GM12878 (cell line): ENCODE data around the gene HADHA. TPM values are rescaled to one million over a fixed set of nuclear protein-coding genes. Genes with fewer than 3 reads are reported as not detected.

Source experiments
- ATAC-seq: fragments of 200-7000 bp; cut with Tn5 transposase; 3 replicates; pipeline ENCODE4 v1.9.1; 2020; ENCODE audit warnings: mild to moderate bottlenecking, moderate library complexity
- BruUV-seq: library from RNA; stranded (reverse); fragments of 400-500 nt; replicated peaks from 2 replicates; lab custom pipeline; 2021; lab: Mats Ljungman, UMichigan
- CTCF ChIA-PET: fragments of 300-600 bp; sonication (Branson Sonifier 250); formaldehyde crosslinking; extraction: SDS; loops from one replicate; lab custom pipeline; 2021; ENCODE audit warnings: inconsistent platforms; lab: Yijun Ruan, JAX
- POLR2A ChIA-PET: fragments of 350-600 bp; formaldehyde crosslinking; extraction: SDS; loops from one replicate; lab custom pipeline; 2021; ENCODE audit warnings: inconsistent platforms; lab: Charles Lee
- RAD21 ChIA-PET: fragments of 300-600 bp; sonication (Branson Sonifier 250); formaldehyde crosslinking; loops from one replicate; lab custom pipeline; 2023; ENCODE audit warnings: antibody characterized with exemption; ENCODE audit not compliant: unreplicated experiment; lab: Charles Lee
- SMC1A ChIA-PET: fragments of 300-600 bp; sonication (Branson Sonifier 250); formaldehyde crosslinking; loops from one replicate; lab custom pipeline; 2023; ENCODE audit not compliant: unreplicated experiment, uncharacterized antibody; lab: Charles Lee
- DNase-seq: peaks from one replicate; pipeline ENCODE4 v3.0.0-alpha.2; 2011; ENCODE audit warnings: low read depth, low spot score
- FAIRE-seq: peaks from 3 replicates; lab custom pipeline; 2011; peaks lifted over from hg19 to GRCh38; lab: Jason Lieb, UNC
- H2AFZ ChIP-seq: 2 replicates; pipeline ENCODE4 v1.6.0; 2011; ENCODE audit warnings: low read depth, low read length, control low read depth; ENCODE audit not compliant: control insufficient read depth
- H3K27ac ChIP-seq: 2 replicates; pipeline ENCODE4 v1.5.1; 2011; ENCODE audit warnings: control low read depth; ENCODE audit not compliant: control insufficient read depth, insufficient read depth
- H3K27me3 ChIP-seq, 2 experiments: replicated peaks in 1 of 2; 2 replicates each; pipeline versions ENCODE4 v1.6.0 to v1.6.1; 2011; ENCODE audit warnings: low read length in 1 of 2; ENCODE audit not compliant: control insufficient read depth in 2 of 2, insufficient read depth in 2 of 2
- H3K36me3 ChIP-seq, 2 experiments: 2 replicates each; pipeline ENCODE4 v1.5.1; 2011; ENCODE audit warnings: low read length in 1 of 2; ENCODE audit not compliant: control insufficient read depth in 2 of 2, insufficient read depth in 2 of 2
- H3K4me1 ChIP-seq: 2 replicates; pipeline ENCODE4 v1.6.1; 2011; ENCODE audit warnings: mild to moderate bottlenecking, low read length, moderate library complexity, mixed read lengths; ENCODE audit not compliant: control insufficient read depth, insufficient read depth
- H3K4me2 ChIP-seq: 2 replicates; pipeline ENCODE4 v1.6.0; 2011; ENCODE audit warnings: control low read depth; ENCODE audit not compliant: control insufficient read depth, insufficient read depth
- H3K4me3 ChIP-seq: fragments of 200-600 bp; sonication (generic); 2 replicates; pipeline ENCODE4 v1.5.1; 2016
- H3K79me2 ChIP-seq: 2 replicates; pipeline ENCODE4 v1.6.0; 2011; ENCODE audit warnings: low read length; ENCODE audit not compliant: control insufficient read depth, insufficient read depth
- H3K9ac ChIP-seq: 2 replicates; pipeline ENCODE4 v1.8.0; 2011; ENCODE audit warnings: low read length, control low read depth, mixed read lengths; ENCODE audit not compliant: control insufficient read depth, insufficient read depth
- H3K9me3 ChIP-seq: replicated peaks from 3 replicates; pipeline ENCODE4 v1.5.1; 2011; ENCODE audit warnings: mild to moderate bottlenecking, low read length; ENCODE audit not compliant: control insufficient read depth, insufficient read depth
- H4K20me1 ChIP-seq: 2 replicates; pipeline ENCODE4 v1.6.0; 2011; ENCODE audit not compliant: control insufficient read depth, insufficient read depth
- MEF2B ChIP-seq: fragments of 450-650 bp; IDR thresholded peaks from 2 replicates; pipeline ENCODE4 v1.6.1; 2018; ENCODE audit warnings: mild to moderate bottlenecking, moderate library complexity; ENCODE audit not compliant: partially characterized antibody, poor library complexity, severe bottlenecking
- NR2F1 ChIP-seq: fragments of 450-650 bp; conservative IDR thresholded peaks from 2 replicates; pipeline ENCODE4 v1.6.1; 2017; ENCODE audit warnings: mild to moderate bottlenecking
- STAT1 ChIP-seq: fragments of 450-650 bp; conservative IDR thresholded peaks from 2 replicates; pipeline ENCODE4 v1.6.1; 2014; ENCODE audit warnings: antibody characterized with exemption, mild to moderate bottlenecking
- WGBS: methylation state at CpG from one replicate; pipeline ENCODE4 v1.1.6; 2016; ENCODE audit warnings: low lambda C conversion rate; ENCODE audit not compliant: insufficient replicate concordance, insufficient coverage; ENCODE audit errors: missing lambda C conversion rate; 5-methylcytosine and 5-hydroxymethylcytosine counted together
- in situ Hi-C: fragments of 300-500 bp; cut with MboI; formaldehyde crosslinking; loops from 9 replicates; pipeline ENCODE4 v1.14.3; 2018; ENCODE audit warnings: mixed read lengths
- intact Hi-C: fragments of 100-400 bp; cut with micrococcal nuclease; formaldehyde crosslinking; loops from one replicate; pipeline ENCODE4 v1.14.2; 2022; ENCODE audit not compliant: unreplicated experiment
- polyA plus RNA-seq, 11 experiments: library from polyadenylated mRNA; depleted of rRNA in 4 of 11; unstranded in 6 of 11; stranded (reverse) in 5 of 11; fragments of >200 nt; fragmentation: Nextera tagmentation in 4 of 11; fragmentation: Illumina TruSeq in 1 of 11; extraction: Ambion mirVana in 4 of 11; extraction: Trizol in 1 of 11; gene quantifications; 1 replicate in 1 of 11; 2 replicates in 10 of 11; pipeline versions ENCODE4 v1.2.1 to v1.2.3, GENCODE V29; 2011 to 2016; ENCODE audit warnings: inconsistent platforms in 2 of 11, missing spikeins in 2 of 11, low read depth in 1 of 11
- total RNA-seq, 4 experiments: library from RNA; depleted of rRNA in 3 of 4; stranded (reverse); fragments of >200 nt in 3 of 4; fragmentation: Illumina TruSeq in 1 of 4; extraction: Trizol in 1 of 4; gene quantifications; 2 replicates each; pipeline versions ENCODE4 v1.2.1 to v1.2.3, GENCODE V29; 2013 to 2021
- TF ChIP-seq, protein P1 (sequence below): fragments of 150-350 bp; IDR thresholded peaks from 2 replicates; pipeline ENCODE4 v1.6.1; 2016; ENCODE audit warnings: low read depth, low read length
- TF ChIP-seq, protein P2 (sequence below): IDR thresholded peaks from 2 replicates; pipeline ENCODE4 v1.6.1; 2012; ENCODE audit warnings: low read length, inconsistent platforms

Gene HADHA
- total and polyA plus RNA-seq, 10 of the 15 experiments (the other 5 are each of a cell fraction or from before 2014, with no cell fraction given) = 109 to 207 (median 165) TPM

- no peak for TF ChIP-seq STAT1
- TF ChIP-seq MEF2B = no peak
- TF ChIP-seq, protein P1, sequence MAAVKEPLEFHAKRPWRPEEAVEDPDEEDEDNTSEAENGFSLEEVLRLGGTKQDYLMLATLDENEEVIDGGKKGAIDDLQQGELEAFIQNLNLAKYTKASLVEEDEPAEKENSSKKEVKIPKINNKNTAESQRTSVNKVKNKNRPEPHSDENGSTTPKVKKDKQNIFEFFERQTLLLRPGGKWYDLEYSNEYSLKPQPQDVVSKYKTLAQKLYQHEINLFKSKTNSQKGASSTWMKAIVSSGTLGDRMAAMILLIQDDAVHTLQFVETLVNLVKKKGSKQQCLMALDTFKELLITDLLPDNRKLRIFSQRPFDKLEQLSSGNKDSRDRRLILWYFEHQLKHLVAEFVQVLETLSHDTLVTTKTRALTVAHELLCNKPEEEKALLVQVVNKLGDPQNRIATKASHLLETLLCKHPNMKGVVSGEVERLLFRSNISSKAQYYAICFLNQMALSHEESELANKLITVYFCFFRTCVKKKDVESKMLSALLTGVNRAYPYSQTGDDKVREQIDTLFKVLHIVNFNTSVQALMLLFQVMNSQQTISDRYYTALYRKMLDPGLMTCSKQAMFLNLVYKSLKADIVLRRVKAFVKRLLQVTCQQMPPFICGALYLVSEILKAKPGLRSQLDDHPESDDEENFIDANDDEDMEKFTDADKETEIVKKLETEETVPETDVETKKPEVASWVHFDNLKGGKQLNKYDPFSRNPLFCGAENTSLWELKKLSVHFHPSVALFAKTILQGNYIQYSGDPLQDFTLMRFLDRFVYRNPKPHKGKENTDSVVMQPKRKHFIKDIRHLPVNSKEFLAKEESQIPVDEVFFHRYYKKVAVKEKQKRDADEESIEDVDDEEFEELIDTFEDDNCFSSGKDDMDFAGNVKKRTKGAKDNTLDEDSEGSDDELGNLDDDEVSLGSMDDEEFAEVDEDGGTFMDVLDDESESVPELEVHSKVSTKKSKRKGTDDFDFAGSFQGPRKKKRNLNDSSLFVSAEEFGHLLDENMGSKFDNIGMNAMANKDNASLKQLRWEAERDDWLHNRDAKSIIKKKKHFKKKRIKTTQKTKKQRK = no peak
- no peak for TF ChIP-seq NR2F1
- TF ChIP-seq, protein P2, sequence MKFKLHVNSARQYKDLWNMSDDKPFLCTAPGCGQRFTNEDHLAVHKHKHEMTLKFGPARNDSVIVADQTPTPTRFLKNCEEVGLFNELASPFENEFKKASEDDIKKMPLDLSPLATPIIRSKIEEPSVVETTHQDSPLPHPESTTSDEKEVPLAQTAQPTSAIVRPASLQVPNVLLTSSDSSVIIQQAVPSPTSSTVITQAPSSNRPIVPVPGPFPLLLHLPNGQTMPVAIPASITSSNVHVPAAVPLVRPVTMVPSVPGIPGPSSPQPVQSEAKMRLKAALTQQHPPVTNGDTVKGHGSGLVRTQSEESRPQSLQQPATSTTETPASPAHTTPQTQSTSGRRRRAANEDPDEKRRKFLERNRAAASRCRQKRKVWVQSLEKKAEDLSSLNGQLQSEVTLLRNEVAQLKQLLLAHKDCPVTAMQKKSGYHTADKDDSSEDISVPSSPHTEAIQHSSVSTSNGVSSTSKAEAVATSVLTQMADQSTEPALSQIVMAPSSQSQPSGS = no peak
- TF ChIP-seq, all 136 proteins: peak for 0
- DNase-seq = no peak
- H3K9ac ChIP-seq = no peak overlapping the region
- no TSS peak for BruUV-seq
- no peak for FAIRE-seq
- intact Hi-C loops (no loop called here), in situ Hi-C loops (no loop called here)
- no peaks in the 10 kb centered on the region for H3K27me3 ChIP-seq
- H3K4me2 ChIP-seq = no peak overlapping the region
- ATAC-seq = no peak
- H3K27ac ChIP-seq = no peak overlapping the region
- H3K9me3 ChIP-seq = no peaks in the 10 kb centered on the region; the same call in 2 of the 3 replicates
- no peaks in the 10 kb centered on the region for H3K4me1 ChIP-seq
- H2AFZ ChIP-seq = no peak overlapping the region
- ChIA-PET RAD21 (interaction anchor here (0.5 kb wide), 1 partner anchor 449 kb away, joined by 3 read pairs; no protein-coding TSS in a partner anchor), POLR2A (no interaction called here), SMC1A (interaction anchor here (0.7 kb wide), 1 partner anchor 129 kb away, joined by 3 read pairs; no protein-coding TSS in a partner anchor), CTCF (interaction anchor here (1.9 kb wide), 1 partner anchor 10 kb away, joined by 6 read pairs; no protein-coding TSS in a partner anchor)
- H3K4me3 ChIP-seq = no peak overlapping the region
- H4K20me1 ChIP-seq = no peaks in the 10 kb centered on the region
- 97% methylated on average over 4 of the region's 4 CpGs for WGBS
- H3K36me3 ChIP-seq = peaks cover 3 to 7% of the 10 kb centered on the region in 2 experiments; a peak in 2 of 4 replicates
- no peaks in the 10 kb centered on the region for H3K79me2 ChIP-seq
These were observed 27.8 kb downstream of the HADHA start for GRCh38 chr2:26216587-26216986.
